B cell (primary cell): ENCODE results near the gene SSUH2. TPM values are rescaled to one million over a fixed set of nuclear protein-coding genes. Genes with fewer than 3 reads are reported as not detected.
"Not testable (repeated sequence)": the region's sequence is repeated elsewhere in the genome, so short reads cannot be mapped to it uniquely, and the experiment has no call there.

Source experiments
- ATAC-seq: fragments of 200-7000 bp; cut with Tn5 transposase; one replicate; pipeline ENCODE4 v1.10.0; 2021; ENCODE audit warnings: low read depth, mild to moderate bottlenecking, moderate number of reproducible peaks, moderate library complexity
- CTCF ChIA-PET: fragments of 350-600 bp; sonication (Branson Sonifier 250); formaldehyde crosslinking; loops from one replicate; lab custom pipeline; 2021; ENCODE audit warnings: antibody characterized with exemption, inconsistent platforms; lab: Charles Lee
- POLR2A ChIA-PET: fragments of 350-600 bp; sonication (Branson Sonifier 250); formaldehyde crosslinking; loops from one replicate; lab custom pipeline; 2021; ENCODE audit warnings: antibody characterized with exemption; lab: Charles Lee
- DNase-seq: peaks from one replicate; pipeline ENCODE4 v3.0.0; 2013
- H2AFZ ChIP-seq: 2 replicates; pipeline ENCODE4 v1.6.1; 2012; ENCODE audit warnings: mild to moderate bottlenecking, low read depth, low read length; ENCODE audit not compliant: insufficient read depth, poor library complexity, severe bottlenecking
- H3K27ac ChIP-seq, 2 donors: 1 replicate in 1 of 2; 2 replicates in 1 of 2; pipeline ENCODE4 v1.5.1; 2012 to 2013; ENCODE audit warnings: low read length in 2 of 2, mild to moderate bottlenecking in 2 of 2, moderate library complexity in 1 of 2
- H3K27me3 ChIP-seq, 4 experiments: fragments of 200-600 bp in 1 of 4; sonication (generic) in 1 of 4; replicated peaks in 1 of 4; 1 replicate in 2 of 4; 2 replicates in 2 of 4; pipeline versions ENCODE4 v1.6.1 to v1.7.0; 2013 to 2016; ENCODE audit warnings: low read length in 3 of 4, mild to moderate bottlenecking in 2 of 4, mixed read lengths in 1 of 4, moderate library complexity in 1 of 4; ENCODE audit not compliant: insufficient read depth in 4 of 4, control insufficient read depth in 3 of 4; ENCODE audit errors: control extremely low read depth in 1 of 4
- H3K36me3 ChIP-seq, 2 experiments: replicated peaks in 1 of 2; 1 replicate in 1 of 2; 2 replicates in 1 of 2; pipeline versions ENCODE4 v1.6.1 to v1.7.1; 2013; ENCODE audit warnings: low read length in 1 of 2; ENCODE audit not compliant: insufficient read depth in 2 of 2, control insufficient read depth in 1 of 2; ENCODE audit errors: control extremely low read depth in 1 of 2, extremely low read depth in 1 of 2
- H3K4me1 ChIP-seq, 2 donors: fragments of 200-600 bp in 1 of 2; sonication (generic) in 1 of 2; 1 replicate in 1 of 2; 2 replicates in 1 of 2; pipeline versions ENCODE4 v1.5.1 to v1.6.1; 2013 to 2017; ENCODE audit warnings: low read length in 2 of 2; ENCODE audit not compliant: control insufficient read depth in 2 of 2, insufficient read depth in 2 of 2
- H3K4me2 ChIP-seq: replicated peaks from 2 replicates; pipeline ENCODE3; 2012; ENCODE audit warnings: mild to moderate bottlenecking, low read depth, low read length; ENCODE audit not compliant: poor library complexity, severe bottlenecking
- H3K4me3 ChIP-seq, 5 experiments: fragments of 200-600 bp in 1 of 5; sonication (generic) in 1 of 5; 1 replicate in 3 of 5; 2 replicates in 2 of 5; pipeline versions ENCODE4 v1.5.1 to v1.7.0; 2011 to 2016; ENCODE audit warnings: low read length in 4 of 5, mild to moderate bottlenecking in 4 of 5, low read depth in 2 of 5, control low read depth in 1 of 5, moderate library complexity in 1 of 5; ENCODE audit not compliant: insufficient read depth in 1 of 5; ENCODE audit errors: control extremely low read depth in 1 of 5, extremely low read depth in 1 of 5
- H3K79me2 ChIP-seq: fragments of 200-600 bp; sonication (generic); one replicate; pipeline ENCODE4 v1.6.0; 2016; ENCODE audit warnings: low read length; ENCODE audit not compliant: control insufficient read depth, insufficient read depth
- H3K9ac ChIP-seq: fragments of 200-600 bp; sonication (generic); 2 replicates; pipeline ENCODE4 v1.6.1; 2017; ENCODE audit warnings: mild to moderate bottlenecking, low read length, moderate library complexity
- H3K9me3 ChIP-seq, 3 donors: one replicate each; pipeline versions ENCODE4 v1.6.1 to v1.7.1; 2013; ENCODE audit warnings: low read length in 2 of 3; ENCODE audit not compliant: control insufficient read depth in 2 of 3, insufficient read depth in 1 of 3; ENCODE audit errors: control extremely low read depth in 1 of 3
- H4K20me1 ChIP-seq: 2 replicates; pipeline ENCODE4 v1.6.0; 2012; ENCODE audit warnings: mild to moderate bottlenecking, low read length; ENCODE audit not compliant: insufficient read depth, control insufficient read depth, poor library complexity, severe bottlenecking
- H3K27ac Mint-ChIP-seq: one replicate; pipeline ENCODE4 v1.8.0; 2021; ENCODE audit warnings: mixed read lengths
- H3K27me3 Mint-ChIP-seq: one replicate; pipeline ENCODE4 v1.8.0; 2021; ENCODE audit warnings: mixed read lengths
- H3K4me1 Mint-ChIP-seq: one replicate; pipeline ENCODE4 v1.8.0; 2021; ENCODE audit warnings: mixed read lengths
- H3K4me3 Mint-ChIP-seq: one replicate; pipeline ENCODE4 v1.8.0; 2021; ENCODE audit warnings: mixed read lengths
- H3K9me3 Mint-ChIP-seq: one replicate; pipeline ENCODE4 v1.8.0; 2022; ENCODE audit warnings: mixed read lengths; ENCODE audit not compliant: insufficient read depth
- EZH2 ChIP-seq: IDR thresholded peaks from 2 replicates; pipeline ENCODE4 v1.6.1; 2012; ENCODE audit warnings: borderline replicate concordance, low read depth, mild to moderate bottlenecking, moderate library complexity, low read length; ENCODE audit not compliant: insufficient read depth, poor library complexity, severe bottlenecking
- WGBS: methylation state at CpG from one replicate; pipeline ENCODE4 v1.1.5; 2013; ENCODE audit warnings: missing lambda C conversion rate; ENCODE audit not compliant: insufficient coverage; 5-methylcytosine and 5-hydroxymethylcytosine counted together
- intact Hi-C: fragments of 100-400 bp; cut with micrococcal nuclease; formaldehyde crosslinking; loops from one replicate; pipeline ENCODE4 v1.10.0; 2022
- polyA minus RNA-seq: library from RNA; depleted of rRNA, polyadenylated mRNA; stranded (reverse); fragments of >200 nt; gene quantifications from 2 replicates; pipeline ENCODE4 v1.2.3, GENCODE V29; 2012
- polyA plus RNA-seq: library from polyadenylated mRNA; depleted of rRNA; stranded (reverse); fragments of >200 nt; gene quantifications from 2 replicates; pipeline ENCODE4 v1.2.3, GENCODE V29; 2012
- total RNA-seq, 2 donors: library from RNA; stranded (reverse); fragments of 120-200 nt in 1 of 2; gene quantifications; 1 replicate in 1 of 2; 2 replicates in 1 of 2; pipeline versions ENCODE4 v1.2.3 to v1.2.4, GENCODE V29; 2013 to 2022
- TF ChIP-seq, protein P1 (sequence below): fragments of 200-600 bp; IDR thresholded peaks from one replicate; pipeline ENCODE4 v1.8.0; 2022; ENCODE audit warnings: antibody characterized with exemption, mild to moderate bottlenecking

The SSUH2 gene, protein sequence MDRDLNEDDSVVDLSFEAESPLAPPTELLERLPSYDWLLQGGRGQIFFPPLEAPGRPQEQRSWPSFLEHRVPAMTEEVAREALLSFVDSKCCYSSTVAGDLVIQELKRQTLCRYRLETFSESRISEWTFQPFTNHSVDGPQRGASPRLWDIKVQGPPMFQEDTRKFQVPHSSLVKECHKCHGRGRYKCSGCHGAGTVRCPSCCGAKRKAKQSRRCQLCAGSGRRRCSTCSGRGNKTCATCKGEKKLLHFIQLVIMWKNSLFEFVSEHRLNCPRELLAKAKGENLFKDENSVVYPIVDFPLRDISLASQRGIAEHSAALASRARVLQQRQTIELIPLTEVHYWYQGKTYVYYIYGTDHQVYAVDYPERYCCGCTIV
- total RNA-seq (not detected in 2 replicates), polyA plus RNA-seq (not detected in 2 replicates), polyA minus RNA-seq (not detected in 2 replicates)
- total RNA-seq (2013), result 0.07 TPM

DNA sequence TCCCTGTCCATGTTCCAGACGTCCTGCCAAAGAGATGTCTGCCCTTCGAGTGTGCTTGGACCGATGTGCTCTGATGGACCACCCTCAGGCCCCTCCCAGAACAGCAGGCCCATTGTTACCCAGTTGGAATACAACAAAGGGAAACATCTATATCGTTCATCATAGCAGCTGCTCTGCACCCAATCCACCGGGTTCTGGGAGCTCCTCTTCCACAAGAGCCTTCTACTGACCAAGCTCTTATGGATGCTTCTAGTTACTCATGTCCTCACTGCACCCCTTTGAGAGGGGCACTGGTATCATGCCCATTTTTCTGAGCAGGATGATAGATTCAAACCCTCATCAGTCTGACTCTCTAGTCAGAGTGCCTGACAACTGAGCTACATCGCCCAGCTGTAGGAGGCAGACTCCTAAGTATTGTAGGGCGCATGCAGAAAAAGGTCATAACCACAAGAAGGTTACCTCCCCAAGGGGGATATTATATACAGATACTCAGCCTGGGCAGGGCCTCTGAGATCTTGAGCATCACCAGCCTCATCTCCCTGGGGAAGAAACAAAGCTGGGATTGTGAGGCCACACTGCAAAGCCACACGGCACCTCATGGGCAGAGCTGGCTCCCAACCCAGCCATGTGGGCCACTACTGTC, at the start of gene SSUH2:
Gene SSUH2 (minus strand): TSS at position 51 of the 643 bp plus-strand sequence. CDS start 40 bp downstream, at position 11.
- H3K27me3 ChIP-seq, result peaks cover 0 to 2% (median 0%) of the 10 kb centered on the region in 4 experiments
- ChIA-PET POLR2A (no interaction called here), CTCF (interaction anchor here (1.3 kb wide), 1 partner anchor 10 kb away, joined by 3 read pairs; no protein-coding TSS in a partner anchor)
- Mint-ChIP-seq H3K4me3 (no peak within 1 kb of the TSS), H3K27me3 (peaks cover 12% of the 10 kb centered on the region), H3K27ac (no peak within 1 kb of the TSS), H3K9me3 (no peaks in the 10 kb centered on the region), H3K4me1 (no peaks in the 10 kb centered on the region)
- H3K4me2 ChIP-seq, result no peak within 1 kb of the TSS
- no peak for ATAC-seq
- H4K20me1 ChIP-seq, result no peaks in the 10 kb centered on the region
- H3K4me1 ChIP-seq, result no peaks in the 10 kb centered on the region
- H2AFZ ChIP-seq, result no peak within 1 kb of the TSS
- H3K4me3 ChIP-seq, result no peak within 1 kb of the TSS
- intact Hi-C loops, result no loop called here
- H3K27ac ChIP-seq, result no peak within 1 kb of the TSS
- H3K9me3 ChIP-seq, result no peaks in the 10 kb centered on the region
- H3K79me2 ChIP-seq, result no peaks in the 10 kb centered on the region
- TF ChIP-seq, protein P1, sequence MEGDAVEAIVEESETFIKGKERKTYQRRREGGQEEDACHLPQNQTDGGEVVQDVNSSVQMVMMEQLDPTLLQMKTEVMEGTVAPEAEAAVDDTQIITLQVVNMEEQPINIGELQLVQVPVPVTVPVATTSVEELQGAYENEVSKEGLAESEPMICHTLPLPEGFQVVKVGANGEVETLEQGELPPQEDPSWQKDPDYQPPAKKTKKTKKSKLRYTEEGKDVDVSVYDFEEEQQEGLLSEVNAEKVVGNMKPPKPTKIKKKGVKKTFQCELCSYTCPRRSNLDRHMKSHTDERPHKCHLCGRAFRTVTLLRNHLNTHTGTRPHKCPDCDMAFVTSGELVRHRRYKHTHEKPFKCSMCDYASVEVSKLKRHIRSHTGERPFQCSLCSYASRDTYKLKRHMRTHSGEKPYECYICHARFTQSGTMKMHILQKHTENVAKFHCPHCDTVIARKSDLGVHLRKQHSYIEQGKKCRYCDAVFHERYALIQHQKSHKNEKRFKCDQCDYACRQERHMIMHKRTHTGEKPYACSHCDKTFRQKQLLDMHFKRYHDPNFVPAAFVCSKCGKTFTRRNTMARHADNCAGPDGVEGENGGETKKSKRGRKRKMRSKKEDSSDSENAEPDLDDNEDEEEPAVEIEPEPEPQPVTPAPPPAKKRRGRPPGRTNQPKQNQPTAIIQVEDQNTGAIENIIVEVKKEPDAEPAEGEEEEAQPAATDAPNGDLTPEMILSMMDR, result no peak
- no peak for TF ChIP-seq EZH2
- no peaks in the 10 kb centered on the region for H3K36me3 ChIP-seq
- DNase-seq, result no peak
- 73% methylated on average over 6 of the region's 8 CpGs for WGBS
- no peak within 1 kb of the TSS for H3K9ac ChIP-seq

DNA sequence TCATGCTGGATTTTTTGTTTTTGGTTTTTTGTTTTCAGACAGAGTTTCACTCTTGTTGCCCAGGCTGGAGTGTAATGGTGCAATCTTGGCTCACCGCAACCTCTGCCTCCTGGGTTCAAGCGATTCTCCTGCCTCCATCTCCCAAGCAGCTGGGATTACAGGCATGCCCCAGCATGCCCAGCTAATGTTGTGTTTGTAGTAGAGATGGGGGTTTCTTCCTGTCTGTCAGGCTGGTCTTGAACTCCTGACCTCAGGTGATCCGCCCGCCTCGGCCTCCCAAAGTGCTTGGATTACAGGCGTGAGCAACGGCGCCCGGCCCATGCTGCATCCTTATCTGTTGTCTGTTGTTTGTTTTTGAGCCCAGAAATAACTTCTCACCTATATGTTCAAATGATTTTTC, 46.7 kb upstream of the SSUH2 start:
- H3K4me3 ChIP-seq, H3K4me3 Mint-ChIP-seq, H3K27ac ChIP-seq, H3K27ac Mint-ChIP-seq, ATAC-seq, CTCF ChIA-PET, H3K9ac ChIP-seq, H3K27me3 ChIP-seq, H3K36me3 ChIP-seq, H3K79me2 ChIP-seq, DNase-seq, POLR2A ChIA-PET, intact Hi-C loops, H3K9me3 ChIP-seq, H3K4me1 Mint-ChIP-seq, H3K4me2 ChIP-seq, H3K9me3 Mint-ChIP-seq, H4K20me1 ChIP-seq, H2AFZ ChIP-seq, H3K4me1 ChIP-seq: not testable (repeated sequence)
- WGBS, result no CpG with 5 or more reads among the region's 9 CpGs
- H3K27me3 Mint-ChIP-seq, result peaks cover 10% of the 10 kb centered on the region

DNA sequence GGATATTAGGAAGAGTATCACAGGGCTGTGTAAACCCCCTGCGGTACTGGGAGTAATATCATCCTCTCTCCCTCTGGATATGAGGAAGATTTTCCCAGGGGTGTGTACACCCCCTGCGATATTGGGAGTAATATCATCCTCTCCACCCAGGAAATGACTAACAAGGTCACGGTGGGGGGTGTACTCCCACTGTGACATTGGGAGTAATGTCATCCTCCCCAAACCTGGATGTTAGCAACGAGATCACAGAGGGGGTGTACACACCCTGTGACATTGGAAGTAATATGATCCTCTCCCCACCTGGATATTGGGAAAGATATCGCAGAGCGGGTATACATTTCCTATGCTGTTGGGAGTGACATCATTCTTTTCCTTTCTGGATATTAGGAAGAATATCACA, 40.4 kb upstream of the SSUH2 start:
- H4K20me1 ChIP-seq, H3K9ac ChIP-seq, H3K9me3 ChIP-seq, H3K27me3 ChIP-seq, intact Hi-C loops, DNase-seq, H3K4me1 Mint-ChIP-seq, H3K79me2 ChIP-seq, H3K4me3 ChIP-seq, ATAC-seq, CTCF ChIA-PET, POLR2A ChIA-PET, H3K9me3 Mint-ChIP-seq, H3K4me3 Mint-ChIP-seq, H3K27ac Mint-ChIP-seq, H2AFZ ChIP-seq, H3K27ac ChIP-seq, H3K4me2 ChIP-seq, H3K4me1 ChIP-seq, H3K36me3 ChIP-seq: not testable (repeated sequence)
- WGBS, result no CpG with 5 or more reads among the region's 6 CpGs
- peaks cover 12% of the 10 kb centered on the region for H3K27me3 Mint-ChIP-seq
